ENCODE measurements around the gene ANP32E.

GRCh38 chr1:150210091-150210490 is 25.8 kb downstream of the ANP32E start:
- no peak for TF ChIP-seq CTCF (IDR thresholded peaks at IDR 0.05 in 4 of 5, conservative IDR thresholded peaks at IDR 0.05 in 1 of 5)
- TF ChIP-seq POLR2A (IDR thresholded peaks at IDR 0.05), result no peak
